A673 (cell line): ENCODE results near the gene SDK1. TPM values are rescaled to one million over a fixed set of nuclear protein-coding genes. Genes with fewer than 3 reads are reported as not detected.

Source experiments
- BruUV-seq: library from RNA; stranded (reverse); fragments of 400-500 nt; replicated peaks from 2 replicates; lab custom pipeline; 2021; lab: Mats Ljungman, UMichigan
- CTCF ChIA-PET: fragments of 300-600 bp; sonication (Branson Sonifier 250); formaldehyde crosslinking; loops from one replicate; lab custom pipeline; 2022; ENCODE audit warnings: antibody characterized with exemption; lab: Charles Lee
- POLR2A ChIA-PET: fragments of 300-600 bp; sonication (Branson Sonifier 250); formaldehyde crosslinking; loops from one replicate; lab custom pipeline; 2022; ENCODE audit warnings: antibody characterized with exemption; ENCODE audit not compliant: low non-redundant PET; lab: Charles Lee
- DNase-seq: peaks from one replicate; pipeline ENCODE4 v3.0.0-alpha.2; 2015; ENCODE audit warnings: low spot score
- H3K27ac ChIP-seq: fragments of 200-600 bp; sonication (generic); 2 replicates; pipeline ENCODE4 v1.5.1; 2016; ENCODE audit warnings: mixed run types, low read depth, mild to moderate bottlenecking, mixed read lengths, antibody characterized with exemption, low read length; ENCODE audit not compliant: poor library complexity, severe bottlenecking
- H3K27me3 ChIP-seq: fragments of 200-600 bp; sonication (generic); replicated peaks from 2 replicates; pipeline ENCODE4 v1.6.1; 2017; ENCODE audit warnings: mixed run types, low read depth, mild to moderate bottlenecking, mixed read lengths, antibody characterized with exemption, low read length; ENCODE audit not compliant: insufficient read depth, poor library complexity
- H3K36me3 ChIP-seq: fragments of 200-600 bp; sonication (generic); 2 replicates; pipeline ENCODE4 v1.6.1; 2016; ENCODE audit warnings: mixed run types, mild to moderate bottlenecking, mixed read lengths, antibody characterized with exemption, low read length; ENCODE audit not compliant: insufficient read depth, poor library complexity, severe bottlenecking
- H3K4me1 ChIP-seq: fragments of 200-600 bp; sonication (generic); 2 replicates; pipeline ENCODE4 v1.6.1; 2017; ENCODE audit warnings: mixed run types, mild to moderate bottlenecking, mixed read lengths, antibody characterized with exemption, low read length; ENCODE audit not compliant: insufficient read depth, poor library complexity, severe bottlenecking
- H3K4me3 ChIP-seq: fragments of 200-600 bp; sonication (generic); 2 replicates; pipeline ENCODE4 v1.5.1; 2016; ENCODE audit warnings: low read depth, mixed run types, mild to moderate bottlenecking, mixed read lengths, low read length; ENCODE audit not compliant: poor library complexity, severe bottlenecking
- H3K9me3 ChIP-seq: fragments of 200-600 bp; sonication (generic); 2 replicates; pipeline ENCODE4 v1.6.1; 2016; ENCODE audit warnings: mixed run types, low read depth, mild to moderate bottlenecking, mixed read lengths, antibody characterized with exemption, low read length; ENCODE audit not compliant: poor library complexity, severe bottlenecking
- EZH2 ChIP-seq: fragments of 200-600 bp; sonication (generic); IDR thresholded peaks from 2 replicates; pipeline ENCODE4 v1.6.1; 2017; ENCODE audit warnings: borderline replicate concordance, low read depth, mild to moderate bottlenecking, mixed read lengths, antibody characterized with exemption, low read length; ENCODE audit not compliant: poor library complexity, severe bottlenecking
- intact Hi-C: fragments of 100-400 bp; cut with micrococcal nuclease; formaldehyde crosslinking; loops from one replicate; pipeline ENCODE4 v1.10.0; 2022; ENCODE audit not compliant: unreplicated experiment
- total RNA-seq: library from RNA; stranded (reverse); gene quantifications from 2 replicates; pipeline ENCODE4 v1.2.3, GENCODE V29; 2021
- TF ChIP-seq, protein P1 (sequence below): fragments of 300-800, 200-600 bp; sonication (generic); conservative IDR thresholded peaks from 2 replicates; pipeline ENCODE4 v1.5.1; 2017; ENCODE audit warnings: low read depth, mild to moderate bottlenecking, antibody characterized with exemption, low read length, moderate library complexity, mixed read lengths

The SDK1 gene
- total RNA-seq, 1 experiment from 2014 or later, result 14.7 TPM

DNA sequence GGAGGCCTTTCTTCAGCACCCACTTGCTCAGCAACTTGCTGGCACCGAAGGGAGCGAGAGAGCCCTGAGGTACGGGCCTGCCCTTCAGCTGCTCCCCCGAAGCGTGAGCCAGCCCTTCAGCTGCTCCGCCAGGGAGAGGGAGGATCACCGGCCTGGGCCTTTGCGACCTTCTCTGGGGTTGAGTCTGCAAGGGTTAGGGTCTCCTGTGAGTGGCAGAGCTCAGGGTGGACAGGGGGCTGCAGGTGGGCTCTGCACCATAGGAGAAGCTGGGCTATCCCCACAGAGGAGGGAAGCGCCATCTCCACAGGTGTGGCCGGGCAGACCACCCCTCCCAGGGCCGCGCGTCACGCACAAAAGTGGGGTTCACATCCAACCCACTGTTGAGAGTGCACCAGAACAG lies 890.5 kb downstream of the SDK1 start:
- no peak overlapping the region for H3K27ac ChIP-seq
- ChIA-PET CTCF (no interaction called here), POLR2A (no interaction called here)
- H3K4me3 ChIP-seq, result no peak overlapping the region
- BruUV-seq, result no TSS peak
- intact Hi-C loops, result no loop called here
- peaks cover 7% of the 10 kb centered on the region for H3K4me1 ChIP-seq
- H3K27me3 ChIP-seq, result no peaks in the 10 kb centered on the region
- DNase-seq, result no peak
- no peaks in the 10 kb centered on the region for H3K36me3 ChIP-seq
- no peaks in the 10 kb centered on the region for H3K9me3 ChIP-seq
- TF ChIP-seq EZH2, result no peak
- TF ChIP-seq, protein P1, sequence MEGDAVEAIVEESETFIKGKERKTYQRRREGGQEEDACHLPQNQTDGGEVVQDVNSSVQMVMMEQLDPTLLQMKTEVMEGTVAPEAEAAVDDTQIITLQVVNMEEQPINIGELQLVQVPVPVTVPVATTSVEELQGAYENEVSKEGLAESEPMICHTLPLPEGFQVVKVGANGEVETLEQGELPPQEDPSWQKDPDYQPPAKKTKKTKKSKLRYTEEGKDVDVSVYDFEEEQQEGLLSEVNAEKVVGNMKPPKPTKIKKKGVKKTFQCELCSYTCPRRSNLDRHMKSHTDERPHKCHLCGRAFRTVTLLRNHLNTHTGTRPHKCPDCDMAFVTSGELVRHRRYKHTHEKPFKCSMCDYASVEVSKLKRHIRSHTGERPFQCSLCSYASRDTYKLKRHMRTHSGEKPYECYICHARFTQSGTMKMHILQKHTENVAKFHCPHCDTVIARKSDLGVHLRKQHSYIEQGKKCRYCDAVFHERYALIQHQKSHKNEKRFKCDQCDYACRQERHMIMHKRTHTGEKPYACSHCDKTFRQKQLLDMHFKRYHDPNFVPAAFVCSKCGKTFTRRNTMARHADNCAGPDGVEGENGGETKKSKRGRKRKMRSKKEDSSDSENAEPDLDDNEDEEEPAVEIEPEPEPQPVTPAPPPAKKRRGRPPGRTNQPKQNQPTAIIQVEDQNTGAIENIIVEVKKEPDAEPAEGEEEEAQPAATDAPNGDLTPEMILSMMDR, result no peak

DNA sequence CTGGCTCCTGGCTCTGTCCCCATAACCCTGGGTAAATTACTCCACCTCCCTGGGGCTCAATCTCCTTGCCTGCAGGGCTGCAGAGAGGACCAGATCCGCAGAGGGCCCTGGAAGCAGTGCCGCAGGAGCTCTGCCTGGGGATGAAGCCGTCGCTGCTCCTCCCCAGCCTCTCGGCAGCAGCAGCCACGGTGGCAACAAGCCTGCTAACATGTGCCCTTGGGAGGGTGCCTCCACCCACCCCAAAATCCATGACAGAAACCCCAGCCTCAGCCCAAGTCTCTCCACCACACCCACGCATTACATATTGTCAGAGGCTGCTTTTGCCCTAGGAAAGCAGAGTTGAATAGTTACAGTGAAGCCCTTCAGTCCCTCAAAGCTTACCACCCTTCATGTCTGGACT lies 894.6 kb downstream of the SDK1 start:
- Histone ChIP-seq H3K36me3 (no peaks in the 10 kb centered on the region), H3K9me3 (no peaks in the 10 kb centered on the region), H3K4me3 (no peak overlapping the region), H3K27me3 (no peaks in the 10 kb centered on the region), H3K4me1 (no peaks in the 10 kb centered on the region), H3K27ac (no peak overlapping the region)
- POLR2A ChIA-PET, result no interaction called here
- no peak for DNase-seq
- intact Hi-C loops, result no loop called here
- no TSS peak for BruUV-seq
- TF ChIP-seq EZH2, result no peak
- TF ChIP-seq, protein P1, result no peak
- CTCF ChIA-PET, result no interaction called here

DNA sequence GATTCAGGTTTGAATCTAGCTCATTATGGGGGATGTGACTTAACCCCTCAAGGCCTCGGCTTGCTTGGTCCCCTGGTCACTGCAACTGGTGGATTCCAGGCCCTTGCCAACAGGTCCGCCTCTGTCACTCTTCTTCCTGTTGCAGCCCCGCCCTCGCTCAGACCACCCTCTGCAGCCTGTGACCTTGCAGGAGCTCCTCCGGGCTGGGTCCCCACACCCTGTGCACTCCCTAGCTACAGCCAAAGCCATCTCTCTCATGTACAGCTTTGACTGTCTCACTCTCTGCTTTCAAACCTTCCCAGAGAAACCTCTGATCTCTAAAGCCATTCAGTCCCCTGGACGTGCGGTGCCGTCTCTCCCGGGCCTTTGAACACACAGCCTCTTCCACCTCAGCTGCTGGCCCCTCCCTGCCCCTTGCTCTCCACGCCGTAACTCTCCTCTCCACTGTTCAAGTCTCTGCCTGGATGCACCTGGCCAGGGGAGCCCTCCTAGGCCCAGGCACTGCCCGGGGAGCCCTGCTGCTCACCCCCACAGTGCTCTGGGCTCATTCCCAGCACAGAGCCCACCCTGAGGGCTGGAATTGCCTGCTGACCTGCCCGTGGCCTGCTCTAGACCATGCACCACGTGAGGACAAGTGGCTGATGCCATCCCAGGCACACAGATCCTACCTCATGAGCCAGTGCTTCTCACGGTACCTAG lies 895.2 kb downstream of the SDK1 start:
- no peaks in the 10 kb centered on the region for H3K9me3 ChIP-seq
- no peaks in the 10 kb centered on the region for H3K4me1 ChIP-seq
- DNase-seq, result no peak
- no peak overlapping the region for H3K27ac ChIP-seq
- POLR2A ChIA-PET, result no interaction called here
- TF ChIP-seq, protein P1, result no peak
- no peak for TF ChIP-seq EZH2
- intact Hi-C loops, result no loop called here
- BruUV-seq, result no TSS peak
- no peaks in the 10 kb centered on the region for H3K36me3 ChIP-seq
- CTCF ChIA-PET, result no interaction called here
- no peaks in the 10 kb centered on the region for H3K27me3 ChIP-seq
- no peak overlapping the region for H3K4me3 ChIP-seq
